Measurements from ENCODE around the gene CTPS2.
"Not testable (repeated sequence)": the region's sequence is repeated elsewhere in the genome, so short reads cannot be mapped to it uniquely, and the experiment has no call there.

Gene CTPS2

GRCh38 chrX:16606142-16606720 is 106.2 kb downstream of the CTPS2 start:
- DNase-seq (ENCODE audit: low spot score) = no peak

GRCh38 chrX:16604337-16604736 is 108.1 kb downstream of the CTPS2 start:
- no peak for DNase-seq (ENCODE audit: low spot score)

GRCh38 chrX:16603822-16604221 is 108.6 kb downstream of the CTPS2 start:
- DNase-seq (ENCODE audit: low spot score) = no peak

GRCh38 chrX:16603235-16603634 is 109.2 kb downstream of the CTPS2 start:
- not testable (repeated sequence) for DNase-seq (ENCODE audit: low spot score)

GRCh38 chrX:16601885-16602284 is 110.6 kb downstream of the CTPS2 start:
- no peak for DNase-seq (ENCODE audit: low spot score)

GRCh38 chrX:16594490-16594889 is 118.0 kb downstream of the CTPS2 start:
- no peak for DNase-seq (ENCODE audit: low spot score)

- DNase-seq (ENCODE audit: low spot score) = no peak
Observed at GRCh38 chrX:16593801-16594200, 118.7 kb downstream of the CTPS2 start.

- peak; percentile 1 for DNase-seq (ENCODE audit: low spot score)
Observed at GRCh38 chrX:16592194-16592770, 120.2 kb downstream of the CTPS2 start.

GRCh38 chrX:16589826-16590225 is 122.6 kb downstream of the CTPS2 start:
- DNase-seq (ENCODE audit: low spot score) = no peak

GRCh38 chrX:16589211-16589610 is 123.3 kb downstream of the CTPS2 start:
- DNase-seq (ENCODE audit: low spot score) = no peak

- no peak for DNase-seq (ENCODE audit: low spot score)
Observed at GRCh38 chrX:16588266-16588665, 124.2 kb downstream of the CTPS2 start.

GRCh38 chrX:16587836-16588235 is 124.6 kb downstream of the CTPS2 start:
- no peak for DNase-seq (ENCODE audit: low spot score)

- no peak for DNase-seq (ENCODE audit: low spot score)
Observed at GRCh38 chrX:16586377-16587112, 125.9 kb downstream of the CTPS2 start.

GRCh38 chrX:16585486-16586376 is 126.7 kb downstream of the CTPS2 start:
- DNase-seq (ENCODE audit: low spot score) = peak; percentile 47

GRCh38 chrX:16580004-16580797 is 132.3 kb downstream of the CTPS2 start:
- DNase-seq (ENCODE audit: low spot score) = not testable (repeated sequence)

- no peak for DNase-seq (ENCODE audit: low spot score)
Observed at GRCh38 chrX:16579517-16579916, 133.0 kb downstream of the CTPS2 start.

- no peak for DNase-seq (ENCODE audit: low spot score)
Observed at GRCh38 chrX:16578218-16578617, 134.3 kb downstream of the CTPS2 start.

GRCh38 chrX:16577483-16578029 is 134.9 kb downstream of the CTPS2 start:
- no peak for DNase-seq (ENCODE audit: low spot score)

GRCh38 chrX:16575388-16575787 is 137.1 kb downstream of the CTPS2 start:
- not testable (repeated sequence) for DNase-seq (ENCODE audit: low spot score)

GRCh38 chrX:16573781-16574180 is 138.7 kb downstream of the CTPS2 start:
- DNase-seq (ENCODE audit: low spot score) = no peak

GRCh38 chrX:16567681-16568080 is 144.8 kb downstream of the CTPS2 start:
- DNase-seq (ENCODE audit: low spot score) = no peak
